GM21423 (cell line): ENCODE data around the gene ISLR.

Source experiments
- ATAC-seq: cut with Tn5 transposase; IDR thresholded peaks from one replicate; pipeline ENCODE4 v1.9.1; 2021; ENCODE audit warnings: mild to moderate bottlenecking, moderate library complexity; ENCODE audit not compliant: unreplicated experiment

ISLR gene

GRCh38 chr15:74173380-74174218, at the start of gene ISLR:
ISLR (plus strand) TSS chr15:74173710; CDS start chr15:74174859, 1,149 bp downstream.
- ATAC-seq, result no peak

GRCh38 chr15:74124196-74124595, 49.3 kb upstream of the ISLR start:
- no peak for ATAC-seq

GRCh38 chr15:74124759-74125158, 48.8 kb upstream of the ISLR start:
- no peak for ATAC-seq

GRCh38 chr15:74127255-74127953, 46.1 kb upstream of the ISLR start:
- no peak for ATAC-seq

GRCh38 chr15:74127954-74128784, 45.3 kb upstream of the ISLR start:
- ATAC-seq, result no peak

GRCh38 chr15:74128785-74129585, 44.5 kb upstream of the ISLR start:
- ATAC-seq, result no peak

GRCh38 chr15:74129586-74130154, 43.8 kb upstream of the ISLR start:
- no peak for ATAC-seq

GRCh38 chr15:74130155-74130848, 43.2 kb upstream of the ISLR start, which contains the start of gene ISLR2:
ISLR2 (plus strand) TSS chr15:74130586; CDS start chr15:74132755, 2,169 bp downstream.
- no peak for ATAC-seq

- no peak for ATAC-seq
Measured at GRCh38 chr15:74130849-74131627, 42.5 kb upstream of the ISLR start.

GRCh38 chr15:74131628-74132413, 41.7 kb upstream of the ISLR start:
- ATAC-seq, result no peak

- no peak for ATAC-seq
Measured at GRCh38 chr15:74132681-74133651, 40.5 kb upstream of the ISLR start.

GRCh38 chr15:74133694-74134386, 39.7 kb upstream of the ISLR start:
- no peak for ATAC-seq

GRCh38 chr15:74134387-74135027, 39.0 kb upstream of the ISLR start:
- no peak for ATAC-seq

- ATAC-seq, result no peak
Measured at GRCh38 chr15:74135041-74135565, 38.4 kb upstream of the ISLR start.

GRCh38 chr15:74136540-74136813, 37.0 kb upstream of the ISLR start:
- no peak for ATAC-seq
